Small intestine (tissue), 7 donors: Measurements from ENCODE around the gene AGBL2. TPM values are rescaled to one million over a fixed set of nuclear protein-coding genes. Genes with fewer than 3 reads are reported as not detected.
"Not testable (repeated sequence)": the region's sequence is repeated elsewhere in the genome, so short reads cannot be mapped to it uniquely, and the experiment has no call there.

Experiments used
- DNase-seq, 2 donors: peaks; one replicate each; pipeline versions ENCODE4 v3.0.0 to v3.0.0-alpha.2; 2013
- FAIRE-seq: peaks from 2 replicates; lab custom pipeline; 2012; peaks lifted over from hg19 to GRCh38; lab: Jason Lieb, UNC
- H3K27ac ChIP-seq, 3 donors: one replicate each; pipeline ENCODE4 v1.5.1; 2013; ENCODE audit warnings: low read length in 2 of 3, mild to moderate bottlenecking in 2 of 3, control low read depth in 1 of 3, inconsistent platforms in 1 of 3, low read depth in 1 of 3, moderate library complexity in 1 of 3
- H3K27me3 ChIP-seq, 3 donors: one replicate each; pipeline ENCODE4 v1.6.1; 2013; ENCODE audit warnings: low read length in 3 of 3, inconsistent platforms in 1 of 3; ENCODE audit not compliant: control insufficient read depth in 3 of 3, insufficient read depth in 3 of 3
- H3K36me3 ChIP-seq, 3 donors: one replicate each; pipeline ENCODE4 v1.6.1; 2013; ENCODE audit warnings: low read length in 3 of 3, inconsistent platforms in 1 of 3, low read depth in 1 of 3, mild to moderate bottlenecking in 1 of 3, moderate library complexity in 1 of 3; ENCODE audit not compliant: control insufficient read depth in 3 of 3, insufficient read depth in 2 of 3
- H3K4me1 ChIP-seq, 3 donors: one replicate each; pipeline ENCODE4 v1.6.1; 2013; ENCODE audit warnings: low read length in 2 of 3, inconsistent platforms in 1 of 3, low read depth in 1 of 3, mild to moderate bottlenecking in 1 of 3, moderate library complexity in 1 of 3; ENCODE audit not compliant: control insufficient read depth in 3 of 3, insufficient read depth in 2 of 3
- H3K4me3 ChIP-seq, 3 donors: one replicate each; pipeline ENCODE4 v1.5.1; 2013; ENCODE audit warnings: low read length in 3 of 3, control low read depth in 1 of 3, inconsistent platforms in 1 of 3, low read depth in 1 of 3, mild to moderate bottlenecking in 1 of 3, moderate library complexity in 1 of 3
- H3K9me3 ChIP-seq, 2 donors: one replicate each; pipeline ENCODE4 v1.6.1; 2013; ENCODE audit warnings: low read depth in 1 of 2, low read length in 1 of 2; ENCODE audit not compliant: control insufficient read depth in 2 of 2, insufficient read depth in 1 of 2
- WGBS, 3 donors: extraction: QIAGEN DNeasy Blood & Tissue Kit; methylation state at CpG; one replicate each; pipeline ENCODE4 v1.1.7; 2013; 5-methylcytosine and 5-hydroxymethylcytosine counted together
- polyA plus RNA-seq, 4 donors: library from polyadenylated mRNA; stranded (reverse) in 3 of 4; unstranded in 1 of 4; fragments of 200-250 nt in 3 of 4; fragments of 120-200 nt in 1 of 4; gene quantifications; one replicate each; pipeline versions ENCODE4 v1.2.1 to v1.2.3, GENCODE V29; 2013
- donor health status: healthy with polysubstance abuse.
- donor health status: control.
- donor health status: control.
- donor health status: Bipolar disorder and iron deficiency.
- donor health status: healthy.

Gene AGBL2
- polyA plus RNA-seq, 4 donors, result 0.81 to 13.2 (median 1.9) TPM

DNA sequence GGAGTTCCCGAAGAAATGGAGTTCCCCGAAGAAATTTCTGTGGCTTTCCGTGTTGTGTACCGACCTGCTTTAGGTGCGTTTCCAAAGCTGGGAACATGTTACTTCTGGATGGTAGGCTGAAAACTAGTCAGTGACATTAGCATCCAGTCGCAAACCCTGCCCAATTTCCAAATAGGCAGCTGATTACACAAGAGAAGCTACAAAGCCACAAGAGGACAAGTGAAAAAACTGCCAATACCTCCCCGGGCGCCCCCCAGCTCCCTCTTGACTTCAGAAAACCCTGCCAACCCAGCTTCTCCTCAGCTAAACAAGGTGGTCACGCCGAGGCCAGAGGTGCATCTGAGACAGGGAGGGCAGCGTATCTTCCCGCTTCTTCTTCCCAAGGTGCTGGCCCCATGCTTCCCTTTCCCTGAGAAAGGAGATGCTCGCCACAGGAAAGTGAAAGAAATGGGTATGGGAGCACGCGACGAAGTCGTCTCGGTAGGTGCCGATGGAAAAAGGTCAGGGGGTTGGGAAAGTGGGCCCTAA lies 551 bp downstream of the AGBL2 start:
- Histone ChIP-seq H3K27ac (peak overlapping the region; percentile 45 to 87 (median 67)), H3K36me3 (peaks cover 3 to 18% (median 4%) of the 10 kb centered on the region in 3 donors), H3K27me3 (no peaks in the 10 kb centered on the region), H3K4me3 (peak overlapping the region; percentile 68 to 76 (median 70)), H3K9me3 (no peaks in the 10 kb centered on the region), H3K4me1 (peaks cover 0 to 4% (median 0%) of the 10 kb centered on the region in 3 donors)
- 19 to 20% (median 19%) methylated on average over 19 of the region's 19 CpGs for WGBS, 3 donors
- no peak for FAIRE-seq
- DNase-seq, result peak in 1 of 2 donors; percentile 26

DNA sequence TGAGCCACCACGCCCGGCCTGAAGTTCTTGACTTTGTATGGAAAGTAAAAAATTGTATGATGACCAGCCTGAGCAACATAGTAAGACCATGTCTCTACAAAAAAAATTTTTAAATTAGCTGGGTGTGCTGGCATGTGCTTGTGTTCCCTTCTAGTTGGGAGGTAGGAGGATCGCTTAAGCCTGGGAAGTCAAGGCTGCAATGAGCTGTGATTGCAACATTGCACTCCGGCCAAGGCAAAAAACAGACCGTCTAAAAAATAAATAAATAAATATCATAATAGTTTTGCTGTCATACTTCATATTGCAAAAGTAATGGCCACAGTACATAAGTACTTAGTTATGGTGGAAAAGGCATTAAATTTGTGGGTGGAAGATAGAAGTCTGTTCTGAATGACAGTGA lies 3.4 kb downstream of the AGBL2 start:
- Histone ChIP-seq H3K27ac (no peak overlapping the region), H3K27me3 (no peaks in the 10 kb centered on the region), H3K36me3 (peaks cover 0 to 5% (median 0%) of the 10 kb centered on the region in 3 donors), H3K4me1 (peaks cover 0 to 4% (median 0%) of the 10 kb centered on the region in 3 donors), H3K9me3 (no peaks in the 10 kb centered on the region), H3K4me3 (no peak overlapping the region)
- 83 to 90% (median 86%) methylated on average over 5 of the region's 5 CpGs for WGBS, 3 donors
- DNase-seq, result no peak
- no peak for FAIRE-seq

GRCh38 chr11:47711225-47711624 lies 3.9 kb downstream of the AGBL2 start:
- Histone ChIP-seq H3K27me3 (no peaks in the 10 kb centered on the region), H3K9me3 (no peaks in the 10 kb centered on the region), H3K4me1 (peaks cover 0 to 4% (median 0%) of the 10 kb centered on the region in 3 donors), H3K27ac (no peak overlapping the region), H3K36me3 (peaks cover 0 to 3% (median 0%) of the 10 kb centered on the region in 3 donors), H3K4me3 (no peak overlapping the region)
- 39 to 72% (median 58%) methylated on average over 5 of the region's 5 CpGs for WGBS, 3 donors
- FAIRE-seq, result no peak
- DNase-seq, result peak in 1 of 2 donors; percentile 54

DNA sequence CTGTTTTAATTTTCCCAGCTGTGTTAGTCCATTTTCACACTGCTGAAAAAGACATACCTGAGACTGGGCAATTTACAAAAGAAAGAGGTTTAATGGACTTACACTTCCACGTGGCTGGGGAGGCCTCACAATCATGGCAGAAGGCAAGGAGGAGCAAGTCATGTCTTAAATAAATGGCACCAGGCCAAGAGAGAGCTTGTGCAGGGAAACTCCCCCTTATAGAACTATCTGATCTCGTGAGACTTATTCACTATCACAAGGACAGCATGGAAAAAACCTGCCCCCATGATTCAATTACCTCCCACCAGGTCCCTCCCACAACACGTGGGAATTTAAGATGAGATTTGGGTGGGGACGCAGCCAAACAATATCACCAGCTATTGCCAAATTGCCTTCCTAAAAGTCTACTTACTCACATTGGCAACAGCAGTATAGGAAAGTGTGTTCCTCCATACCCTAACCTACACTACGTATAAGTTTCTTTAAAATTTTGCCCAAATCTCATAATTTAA lies 7.8 kb downstream of the AGBL2 start:
- not testable (repeated sequence) for H3K27me3 ChIP-seq, H3K36me3 ChIP-seq, H3K4me1 ChIP-seq, H3K4me3 ChIP-seq, DNase-seq, H3K9me3 ChIP-seq, H3K27ac ChIP-seq, FAIRE-seq
- 91 to 95% (median 92%) methylated on average over 5 of the region's 5 CpGs for WGBS, 3 donors

GRCh38 chr11:47705721-47706120 lies 9.4 kb downstream of the AGBL2 start:
- DNase-seq (no peak), FAIRE-seq (no peak)
- no peaks in the 10 kb centered on the region for H3K9me3 ChIP-seq
- 67 to 80% (median 69%) methylated on average over 1 of the region's 1 CpG for WGBS, 3 donors
- no peak overlapping the region for H3K27ac ChIP-seq
- H3K4me3 ChIP-seq, result no peak overlapping the region
- H3K27me3 ChIP-seq, result no peaks in the 10 kb centered on the region
- H3K4me1 ChIP-seq, result no peaks in the 10 kb centered on the region
- peaks cover 0 to 3% (median 0%) of the 10 kb centered on the region in 3 donors for H3K36me3 ChIP-seq

- Histone ChIP-seq H3K4me3 (no peak overlapping the region), H3K36me3 (no peaks in the 10 kb centered on the region), H3K27ac (no peak overlapping the region), H3K27me3 (no peaks in the 10 kb centered on the region), H3K9me3 (no peaks in the 10 kb centered on the region), H3K4me1 (peaks cover 0 to 20% (median 2%) of the 10 kb centered on the region in 3 donors)
- WGBS, 3 donors, result 63 to 75% (median 70%) methylated on average over 2 of the region's 2 CpGs
- no peak for FAIRE-seq
- no peak for DNase-seq
These were observed 23.2 kb downstream of the AGBL2 start for GRCh38 chr11:47691979-47692378.

- H3K4me1 ChIP-seq, result peaks cover 0 to 20% (median 2%) of the 10 kb centered on the region in 3 donors
- no peaks in the 10 kb centered on the region for H3K27me3 ChIP-seq
- H3K27ac ChIP-seq, result peak overlapping the region; percentile 24 to 66 (median 48)
- 26 to 67% (median 41%) methylated on average over 5 of the region's 5 CpGs for WGBS, 3 donors
- no peaks in the 10 kb centered on the region for H3K36me3 ChIP-seq
- FAIRE-seq (no peak), DNase-seq (peak; percentile 30 to 64)
- no peak overlapping the region for H3K4me3 ChIP-seq
- no peaks in the 10 kb centered on the region for H3K9me3 ChIP-seq
These were observed 25.7 kb downstream of the AGBL2 start for GRCh38 chr11:47689480-47689879.

GRCh38 chr11:47688991-47689390 lies 26.2 kb downstream of the AGBL2 start:
- WGBS, 3 donors, result 27 to 71% (median 28%) methylated on average over 2 of the region's 2 CpGs
- H3K4me1 ChIP-seq, result peaks cover 0 to 20% (median 2%) of the 10 kb centered on the region in 3 donors
- peak; percentile 36 for FAIRE-seq
- peak; percentile 76 to 89 for DNase-seq
- no peaks in the 10 kb centered on the region for H3K9me3 ChIP-seq
- peak overlapping the region; percentile 24 to 66 (median 60) for H3K27ac ChIP-seq
- H3K27me3 ChIP-seq, result no peaks in the 10 kb centered on the region
- no peak overlapping the region for H3K4me3 ChIP-seq
- no peaks in the 10 kb centered on the region for H3K36me3 ChIP-seq
